GM19463 (cell line): Measurements from ENCODE around the gene CENPP.

Experiments
- ATAC-seq: cut with Tn5 transposase; IDR thresholded peaks from one replicate; pipeline ENCODE4 v1.9.1; 2021; ENCODE audit warnings: mild to moderate bottlenecking, moderate library complexity; ENCODE audit not compliant: unreplicated experiment

CENPP gene

DNA sequence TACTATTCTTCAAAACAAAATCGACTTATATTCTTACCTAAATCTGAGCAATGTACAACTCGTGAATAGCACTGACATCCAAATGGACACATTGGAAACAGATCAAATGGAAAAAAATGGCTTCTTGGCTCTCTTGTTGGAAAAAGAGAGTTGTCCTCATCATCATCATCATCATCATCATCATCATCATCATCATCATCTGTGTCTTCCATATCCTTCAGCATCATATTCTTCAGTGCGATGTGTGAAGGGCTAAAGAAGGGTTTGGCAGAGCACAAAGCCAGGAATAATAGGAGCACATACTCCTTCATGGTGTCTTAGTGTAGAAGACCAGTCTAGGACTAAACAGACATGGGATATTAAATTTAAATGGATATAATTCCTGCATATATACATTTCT lies 148.8 kb downstream of the CENPP start:
- ATAC-seq, result no peak

DNA sequence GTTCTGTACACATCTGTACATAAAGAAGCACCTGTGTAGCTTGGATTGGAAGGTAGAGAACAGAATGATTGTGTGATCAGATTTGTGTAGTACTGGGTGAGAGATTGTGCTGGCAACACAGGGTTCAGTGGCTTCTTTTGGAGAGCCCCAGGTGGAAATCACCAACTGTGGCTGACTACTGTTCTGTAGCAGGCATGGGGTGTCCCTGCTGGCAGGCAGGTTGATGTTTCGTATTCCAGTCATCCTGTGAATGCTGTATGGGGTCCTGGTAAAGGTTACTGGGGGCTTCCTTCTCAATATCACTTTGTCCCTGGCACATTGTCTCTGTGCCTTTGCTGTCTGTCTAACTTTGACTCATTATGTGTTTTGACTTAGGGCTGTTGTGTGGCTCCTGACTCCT lies 151.2 kb downstream of the CENPP start:
- peak; percentile 85 for ATAC-seq

- no peak for ATAC-seq
These were observed 153.0 kb downstream of the CENPP start for GRCh38 chr9:92478783-92479182.

DNA sequence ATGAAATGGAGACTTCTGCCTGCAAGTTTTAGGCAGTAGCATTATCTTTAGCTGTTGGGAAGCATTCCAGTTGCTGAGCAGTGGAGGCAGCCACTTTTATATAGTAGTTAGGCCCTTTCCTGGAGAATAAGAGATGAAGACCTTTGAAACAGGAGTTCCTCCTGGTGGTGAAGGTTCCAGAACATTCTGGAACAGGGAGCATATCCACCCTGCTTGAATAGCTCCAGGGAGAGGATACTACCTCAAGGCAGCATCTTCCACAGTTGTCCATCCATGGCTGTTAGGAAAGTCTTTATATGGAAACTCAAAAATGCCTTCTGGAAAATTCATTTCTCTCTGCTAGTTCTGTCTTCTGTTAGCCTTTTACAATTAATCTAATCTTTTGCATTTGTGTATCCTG lies 153.6 kb downstream of the CENPP start:
- no peak for ATAC-seq

DNA sequence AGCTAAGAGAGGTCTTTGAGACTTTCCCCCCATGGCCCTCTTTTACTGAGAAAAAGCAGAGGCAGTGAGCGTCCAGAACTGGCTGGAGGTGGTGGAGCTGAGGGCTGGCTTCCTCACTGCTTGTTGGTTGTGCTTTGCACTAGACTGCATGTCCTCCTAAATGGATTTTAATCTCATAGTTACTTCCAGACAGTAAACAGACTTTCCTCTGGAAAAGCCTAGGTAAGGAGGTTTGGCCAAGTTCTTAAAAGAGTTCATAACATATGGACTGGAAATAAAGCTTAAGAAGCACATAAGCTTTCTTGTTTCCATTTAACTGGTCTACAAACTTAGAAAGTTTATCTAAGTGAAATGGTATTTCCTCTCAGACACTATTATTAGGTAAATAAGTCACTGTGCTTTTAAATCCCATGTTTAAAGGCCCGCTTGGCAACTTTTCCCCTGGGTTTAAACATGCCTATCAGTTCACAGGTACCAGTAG lies 154.6 kb downstream of the CENPP start:
- no peak for ATAC-seq

DNA sequence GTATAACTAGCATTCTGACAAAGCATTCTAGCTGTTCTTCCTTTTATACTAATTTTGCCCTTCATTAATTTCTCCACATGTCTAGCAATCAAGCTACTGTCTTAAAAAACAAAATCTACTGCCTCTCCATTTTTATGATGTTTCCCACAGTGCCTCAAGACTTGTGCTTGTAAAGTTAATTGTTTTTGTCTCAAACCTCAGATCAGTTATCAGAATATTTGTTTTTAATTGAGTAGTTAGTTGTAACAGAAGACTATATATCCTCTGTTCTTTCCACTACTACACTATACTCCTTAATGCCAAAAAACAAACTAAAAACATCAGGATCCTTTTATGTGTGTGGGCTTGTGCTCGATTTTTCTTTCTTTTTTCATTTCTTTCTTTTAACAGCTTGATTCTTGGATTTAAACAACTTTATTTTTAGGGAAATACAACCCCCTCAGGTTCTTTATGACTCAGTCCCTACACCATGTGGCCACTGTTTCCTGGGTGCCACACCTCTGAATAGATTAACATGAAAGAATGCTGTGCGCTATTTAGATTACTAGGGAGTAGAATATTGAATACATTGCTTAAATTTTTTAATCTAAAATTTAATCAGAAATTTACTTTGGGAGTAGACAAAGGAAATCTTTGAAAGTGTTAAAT lies 155.4 kb downstream of the CENPP start:
- peak; percentile 41 for ATAC-seq

GRCh38 chr9:92482329-92482728 lies 156.6 kb downstream of the CENPP start, which contains the start of gene ASPN:
ASPN (minus strand) TSS chr9:92482506.
- ATAC-seq, result no peak

GRCh38 chr9:92482805-92483204 lies 157.1 kb downstream of the CENPP start:
- no peak for ATAC-seq

- no peak for ATAC-seq
These were observed 158.1 kb downstream of the CENPP start for GRCh38 chr9:92483627-92484545.

DNA sequence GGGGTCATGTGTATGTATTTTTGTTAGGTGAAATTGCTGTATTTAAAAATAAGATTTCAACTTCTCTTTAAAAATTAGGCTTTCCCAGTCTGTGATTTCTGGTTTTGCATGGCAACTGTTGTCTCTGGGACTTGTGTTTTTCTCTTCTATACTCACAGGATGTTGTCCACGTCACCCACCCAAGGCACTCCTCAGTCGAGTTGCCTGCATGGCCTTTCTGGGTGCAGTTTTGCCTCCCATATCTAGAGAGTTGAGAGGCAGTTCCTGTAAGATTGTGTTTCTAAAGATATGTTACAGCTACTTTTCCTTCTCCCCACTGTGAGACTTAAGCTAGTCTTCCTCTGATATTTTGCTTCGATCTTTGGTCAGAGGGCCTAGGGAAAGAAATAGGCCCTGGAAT lies 158.8 kb downstream of the CENPP start:
- ATAC-seq, result no peak

GRCh38 chr9:92486371-92486770 lies 160.6 kb downstream of the CENPP start:
- no peak for ATAC-seq

- ATAC-seq, result no peak
These were observed 163.2 kb downstream of the CENPP start for GRCh38 chr9:92488681-92489550.

- no peak for ATAC-seq
These were observed 167.1 kb downstream of the CENPP start for GRCh38 chr9:92492781-92493401.

DNA sequence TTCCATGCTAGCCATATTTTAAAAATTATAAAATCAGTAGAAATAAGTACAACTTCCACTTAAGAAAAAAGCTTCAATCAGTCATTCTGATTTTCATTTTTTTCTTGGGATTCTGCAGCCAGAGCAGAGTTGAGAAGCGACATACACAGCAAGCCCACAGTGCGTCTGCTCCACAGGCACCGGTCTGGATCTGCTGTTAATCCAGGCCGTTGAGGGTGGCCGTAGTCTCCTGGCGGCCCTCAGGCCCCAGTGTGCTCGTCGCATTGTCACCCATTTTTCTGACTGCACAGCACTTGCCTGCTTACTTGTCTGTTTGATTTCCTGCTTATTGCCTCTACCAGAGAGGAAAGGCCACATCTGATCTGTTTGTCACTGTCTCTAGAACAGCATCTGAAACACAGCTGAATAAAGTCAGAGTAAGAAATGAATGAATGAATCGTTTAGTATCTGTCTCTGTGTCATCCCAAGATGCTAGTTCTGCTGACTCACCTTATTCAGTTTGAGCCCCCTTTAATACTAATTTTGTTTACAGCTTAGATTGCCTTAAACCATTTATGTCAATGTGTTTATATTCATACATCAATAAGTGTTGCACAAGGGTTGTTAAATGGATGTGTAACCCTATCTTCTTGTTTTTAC lies 168.1 kb downstream of the CENPP start:
- no peak for ATAC-seq

GRCh38 chr9:92494856-92495255 lies 169.1 kb downstream of the CENPP start:
- ATAC-seq, result no peak

- no peak for ATAC-seq
These were observed 170.8 kb downstream of the CENPP start for GRCh38 chr9:92496396-92497176.

- ATAC-seq, result no peak
These were observed 173.9 kb downstream of the CENPP start for GRCh38 chr9:92499701-92500100.

GRCh38 chr9:92500725-92501124 lies 175.0 kb downstream of the CENPP start:
- no peak for ATAC-seq

GRCh38 chr9:92501671-92502393 lies 176.1 kb downstream of the CENPP start:
- ATAC-seq, result no peak
